Hematopoietic multipotent progenitor cell treated with erythropoietin and hydrocortisone succinate and interleukin-3 and kit ligand, for 4 days (in vitro differentiated cells): Measurements from ENCODE around the gene CISH.
A peak's percentile ranks its signal among the peaks of the same experiment; 100 is the strongest.

Source experiments
- DNase-seq: peaks from one replicate; pipeline ENCODE4 v3.0.0-alpha.2; 2015

The CISH gene

GRCh38 chr3:50611464-50612233 lies at the start of gene CISH:
Gene CISH (minus strand): TSS chr3:50611774. CDS start chr3:50611650, 124 bp downstream.
- peak; percentile 100 for DNase-seq

GRCh38 chr3:50660386-50660785 lies 48.8 kb upstream of the CISH start:
- no peak for DNase-seq

GRCh38 chr3:50658831-50659230 lies 47.3 kb upstream of the CISH start:
- no peak for DNase-seq

- no peak for DNase-seq
Measured at GRCh38 chr3:50658416-50658815, 46.8 kb upstream of the CISH start.

- DNase-seq, result no peak
Measured at GRCh38 chr3:50657816-50658215, 46.2 kb upstream of the CISH start.

- DNase-seq, result no peak
Measured at GRCh38 chr3:50657407-50657806, 45.8 kb upstream of the CISH start.

GRCh38 chr3:50656417-50657195 lies 45.0 kb upstream of the CISH start:
- DNase-seq, result no peak

- DNase-seq, result no peak
Measured at GRCh38 chr3:50655009-50655830, 43.6 kb upstream of the CISH start.

GRCh38 chr3:50653937-50654595 lies 42.5 kb upstream of the CISH start:
- no peak for DNase-seq

GRCh38 chr3:50652709-50653108 lies 41.1 kb upstream of the CISH start:
- DNase-seq, result peak; percentile 76

GRCh38 chr3:50651920-50652529 lies 40.5 kb upstream of the CISH start:
- DNase-seq, result no peak

- no peak for DNase-seq
Measured at GRCh38 chr3:50651445-50651844, 39.9 kb upstream of the CISH start.

GRCh38 chr3:50650018-50650417 lies 38.4 kb upstream of the CISH start:
- DNase-seq, result no peak

GRCh38 chr3:50649451-50649931 lies 37.9 kb upstream of the CISH start:
- DNase-seq, result no peak

GRCh38 chr3:50648944-50649343 lies 37.4 kb upstream of the CISH start:
- no peak for DNase-seq

GRCh38 chr3:50648313-50648712 lies 36.7 kb upstream of the CISH start:
- no peak for DNase-seq

GRCh38 chr3:50645378-50645777 lies 33.8 kb upstream of the CISH start:
- DNase-seq, result no peak

- DNase-seq, result no peak
Measured at GRCh38 chr3:50644561-50644960, 33.0 kb upstream of the CISH start.

GRCh38 chr3:50642382-50642781 lies 30.8 kb upstream of the CISH start:
- no peak for DNase-seq

- DNase-seq, result no peak
Measured at GRCh38 chr3:50639055-50639494, 27.5 kb upstream of the CISH start.

- no peak for DNase-seq
Measured at GRCh38 chr3:50637945-50638344, 26.4 kb upstream of the CISH start.

GRCh38 chr3:50637011-50637410 lies 25.4 kb upstream of the CISH start:
- no peak for DNase-seq
